Progenitor cell of endocrine pancreas (in vitro differentiated cells): Measurements from ENCODE around the gene RERE. TPM values are rescaled to one million over a fixed set of nuclear protein-coding genes. Genes with fewer than 3 reads are reported as not detected.

Experiments
- DNase-seq: peaks from one replicate; pipeline ENCODE4 v3.0.0; 2021; ENCODE audit warnings: low spot score; ENCODE audit not compliant: unreplicated experiment
- H3K27ac Mint-ChIP-seq: 2 replicates; pipeline ENCODE4 v1.8.0; 2021; ENCODE audit warnings: mild to moderate bottlenecking, moderate library complexity, mixed read lengths
- H3K27me3 Mint-ChIP-seq: 2 replicates; pipeline ENCODE4 v1.8.0; 2021; ENCODE audit warnings: mixed read lengths
- H3K36me3 Mint-ChIP-seq: 2 replicates; pipeline ENCODE4 v1.8.0; 2022; ENCODE audit warnings: mixed read lengths; ENCODE audit not compliant: insufficient read depth
- H3K4me1 Mint-ChIP-seq: 2 replicates; pipeline ENCODE4 v1.8.0; 2021; ENCODE audit warnings: low read depth, mixed read lengths
- H3K4me3 Mint-ChIP-seq: 2 replicates; pipeline ENCODE4 v1.8.0; 2021; ENCODE audit warnings: low read depth, mild to moderate bottlenecking, moderate library complexity, mixed read lengths
- H3K9me3 Mint-ChIP-seq: 2 replicates; pipeline ENCODE4 v1.8.0; 2021; ENCODE audit warnings: low read depth, mixed read lengths
- total RNA-seq: library from RNA; stranded (reverse); gene quantifications from 2 replicates; pipeline ENCODE4 v1.2.1, GENCODE V29; 2021
- TF ChIP-seq, protein P1 (sequence below): fragments of 200-600 bp; sonication (generic); IDR thresholded peaks from one replicate; pipeline ENCODE4 v1.5.0; 2021; ENCODE audit warnings: antibody characterized with exemption, mild to moderate bottlenecking; ENCODE audit not compliant: unreplicated experiment

RERE gene
- total RNA-seq, 1 donor from 2014 or later: 329 TPM

- no peaks in the 10 kb centered on the region for H3K27me3 Mint-ChIP-seq
- H3K36me3 Mint-ChIP-seq: peaks cover 25% of the 10 kb centered on the region
- no peak overlapping the region for H3K4me3 Mint-ChIP-seq
- TF ChIP-seq, protein P1, sequence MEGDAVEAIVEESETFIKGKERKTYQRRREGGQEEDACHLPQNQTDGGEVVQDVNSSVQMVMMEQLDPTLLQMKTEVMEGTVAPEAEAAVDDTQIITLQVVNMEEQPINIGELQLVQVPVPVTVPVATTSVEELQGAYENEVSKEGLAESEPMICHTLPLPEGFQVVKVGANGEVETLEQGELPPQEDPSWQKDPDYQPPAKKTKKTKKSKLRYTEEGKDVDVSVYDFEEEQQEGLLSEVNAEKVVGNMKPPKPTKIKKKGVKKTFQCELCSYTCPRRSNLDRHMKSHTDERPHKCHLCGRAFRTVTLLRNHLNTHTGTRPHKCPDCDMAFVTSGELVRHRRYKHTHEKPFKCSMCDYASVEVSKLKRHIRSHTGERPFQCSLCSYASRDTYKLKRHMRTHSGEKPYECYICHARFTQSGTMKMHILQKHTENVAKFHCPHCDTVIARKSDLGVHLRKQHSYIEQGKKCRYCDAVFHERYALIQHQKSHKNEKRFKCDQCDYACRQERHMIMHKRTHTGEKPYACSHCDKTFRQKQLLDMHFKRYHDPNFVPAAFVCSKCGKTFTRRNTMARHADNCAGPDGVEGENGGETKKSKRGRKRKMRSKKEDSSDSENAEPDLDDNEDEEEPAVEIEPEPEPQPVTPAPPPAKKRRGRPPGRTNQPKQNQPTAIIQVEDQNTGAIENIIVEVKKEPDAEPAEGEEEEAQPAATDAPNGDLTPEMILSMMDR: no peak
- H3K4me1 Mint-ChIP-seq: peaks cover 15% of the 10 kb centered on the region
- H3K27ac Mint-ChIP-seq: no peak overlapping the region
- no peak for DNase-seq
- no peaks in the 10 kb centered on the region for H3K9me3 Mint-ChIP-seq
These were observed 283.5 kb downstream of the RERE start for GRCh38 chr1:8533907-8534306.

DNA sequence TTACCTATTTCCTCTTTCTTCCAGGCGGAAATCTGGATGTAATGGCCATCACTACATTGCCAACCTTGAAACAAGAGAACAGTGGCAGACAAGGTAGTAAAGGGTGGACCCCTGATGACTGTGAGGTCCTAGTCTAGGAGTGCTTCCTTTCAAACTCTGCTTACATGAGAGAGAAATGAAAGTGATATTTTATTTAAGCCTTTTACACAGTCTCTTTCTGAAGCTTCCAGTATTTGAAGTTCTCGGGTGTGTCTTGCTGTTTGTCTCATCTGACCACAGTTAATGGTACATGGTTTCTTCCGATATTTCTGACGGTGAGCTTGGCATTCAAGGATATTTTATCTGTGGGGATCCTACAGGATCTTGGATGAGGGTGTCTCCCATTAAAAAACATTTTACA is 284.3 kb downstream of the RERE start:
- H3K27me3 Mint-ChIP-seq: no peaks in the 10 kb centered on the region
- peaks cover 11% of the 10 kb centered on the region for H3K4me1 Mint-ChIP-seq
- TF ChIP-seq, protein P1: no peak
- H3K36me3 Mint-ChIP-seq: peaks cover 27% of the 10 kb centered on the region
- no peaks in the 10 kb centered on the region for H3K9me3 Mint-ChIP-seq
- no peak overlapping the region for H3K4me3 Mint-ChIP-seq
- H3K27ac Mint-ChIP-seq: peak overlapping the region; percentile 70
- DNase-seq: no peak

DNA sequence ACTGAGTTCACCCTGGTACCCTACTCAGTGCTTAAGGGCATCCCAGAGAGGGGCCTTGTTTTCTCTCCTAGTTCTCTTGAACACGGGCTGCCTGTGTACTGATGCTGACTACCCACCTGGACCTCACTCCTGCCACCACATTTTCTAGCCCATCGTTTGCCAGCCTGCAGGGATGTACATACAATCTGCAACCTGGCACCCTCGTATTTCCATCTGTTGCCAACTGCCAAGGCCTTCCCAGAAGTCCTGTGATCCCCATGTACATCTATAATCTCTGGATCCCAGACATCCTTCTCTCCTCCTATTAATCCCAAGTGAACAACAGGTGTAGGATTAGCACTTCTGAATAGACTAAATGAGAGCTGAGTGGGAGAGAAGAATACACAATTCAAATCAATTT is 287.5 kb downstream of the RERE start:
- Mint-ChIP-seq H3K4me3 (no peak overlapping the region), H3K36me3 (peaks cover 25% of the 10 kb centered on the region), H3K27me3 (no peaks in the 10 kb centered on the region), H3K27ac (peak overlapping the region; percentile 81), H3K4me1 (peaks cover 15% of the 10 kb centered on the region), H3K9me3 (no peaks in the 10 kb centered on the region)
- TF ChIP-seq, protein P1: no peak
- no peak for DNase-seq

GRCh38 chr1:8527941-8528340 is 289.5 kb downstream of the RERE start:
- TF ChIP-seq, protein P1: no peak
- Mint-ChIP-seq H3K27me3 (no peaks in the 10 kb centered on the region), H3K36me3 (peaks cover 26% of the 10 kb centered on the region), H3K9me3 (no peaks in the 10 kb centered on the region), H3K27ac (peak overlapping the region; percentile 40), H3K4me1 (peaks cover 14% of the 10 kb centered on the region), H3K4me3 (no peak overlapping the region)
- DNase-seq: no peak

DNA sequence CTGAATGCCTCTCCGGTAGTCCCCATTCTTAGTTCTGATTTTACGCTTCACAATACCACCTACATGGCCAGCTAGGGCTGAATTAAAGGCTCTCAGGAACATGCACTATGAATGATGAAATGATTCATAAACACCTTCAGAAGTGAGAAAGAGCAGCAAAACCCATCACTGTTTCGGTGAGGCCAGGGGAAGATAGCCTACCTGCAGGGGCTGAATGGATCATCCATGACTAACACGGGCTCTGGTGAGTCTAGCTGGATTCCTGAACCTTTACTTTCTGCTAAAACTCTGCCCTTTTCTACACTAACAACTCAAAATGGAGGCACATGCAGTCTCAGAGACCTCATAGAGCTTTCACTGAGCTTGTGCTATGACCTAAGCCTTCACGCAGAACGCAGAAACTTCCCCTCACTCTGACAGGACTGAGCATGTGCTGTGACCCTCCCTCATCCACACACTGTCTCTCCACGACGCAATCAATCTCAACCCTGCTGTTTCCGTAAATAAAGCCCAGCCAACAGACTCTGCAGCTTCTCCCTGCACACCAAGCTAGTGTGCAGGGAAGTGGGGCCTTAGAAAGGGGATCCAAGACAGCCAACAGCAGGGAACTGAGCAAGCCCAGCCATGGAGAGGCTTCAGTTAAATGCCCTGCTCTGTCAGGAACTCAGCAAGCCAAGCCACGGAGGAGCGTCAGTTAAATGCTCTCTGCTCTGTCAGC is 291.7 kb downstream of the RERE start:
- TF ChIP-seq, protein P1: no peak
- peak; percentile 16 for DNase-seq
- no peaks in the 10 kb centered on the region for H3K9me3 Mint-ChIP-seq
- H3K27ac Mint-ChIP-seq: no peak overlapping the region
- H3K27me3 Mint-ChIP-seq: no peaks in the 10 kb centered on the region
- H3K4me1 Mint-ChIP-seq: peaks cover 20% of the 10 kb centered on the region
- no peak overlapping the region for H3K4me3 Mint-ChIP-seq
- peaks cover 27% of the 10 kb centered on the region for H3K36me3 Mint-ChIP-seq
